Loucy (cell line): ENCODE measurements around the gene DDX24.

Experiments used
- CTCF ChIP-seq: fragments of 200-600 bp; sonication (generic); conservative IDR thresholded peaks from 2 replicates; pipeline ENCODE4 v1.5.1; 2014; ENCODE audit warnings: mild to moderate bottlenecking, antibody characterized with exemption, low read length
- EZH2phosphoT487 ChIP-seq: fragments of 200-600 bp; IDR thresholded peaks from 2 replicates; pipeline ENCODE4 v1.6.1; 2018; ENCODE audit warnings: antibody characterized with exemption, mild to moderate bottlenecking, moderate library complexity, borderline replicate concordance

- no peak for TF ChIP-seq CTCF
- TF ChIP-seq EZH2phosphoT487 = no peak
Measured at GRCh38 chr14:94054936-94055335, 26.1 kb downstream of the DDX24 start.
